Measurements from ENCODE around the gene PLK1.
"Not testable (repeated sequence)": the region's sequence is repeated elsewhere in the genome, so short reads cannot be mapped to it uniquely, and the experiment has no call there.

PLK1 gene

DNA sequence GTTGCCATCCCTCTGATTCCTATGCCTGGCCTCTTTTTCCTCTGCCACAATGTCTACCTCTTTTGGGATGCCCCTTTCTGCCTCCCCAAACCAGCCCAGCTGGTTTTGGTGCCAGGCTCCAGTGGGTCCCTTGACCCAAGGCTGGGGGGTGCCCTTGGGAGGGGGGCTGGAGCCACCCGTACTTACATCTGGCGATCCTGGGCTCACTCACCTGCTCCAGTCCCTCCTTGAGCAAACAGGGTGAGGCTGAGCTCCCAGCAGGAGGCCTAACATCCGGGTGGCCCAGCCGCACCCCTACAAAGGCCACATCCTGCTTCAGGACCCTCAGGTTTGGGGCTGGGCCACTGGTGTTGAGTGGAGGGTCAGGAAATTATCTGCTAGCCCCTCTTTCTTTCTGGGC is 33.1 kb downstream of the PLK1 start:
- DNase-seq = no peak

DNA sequence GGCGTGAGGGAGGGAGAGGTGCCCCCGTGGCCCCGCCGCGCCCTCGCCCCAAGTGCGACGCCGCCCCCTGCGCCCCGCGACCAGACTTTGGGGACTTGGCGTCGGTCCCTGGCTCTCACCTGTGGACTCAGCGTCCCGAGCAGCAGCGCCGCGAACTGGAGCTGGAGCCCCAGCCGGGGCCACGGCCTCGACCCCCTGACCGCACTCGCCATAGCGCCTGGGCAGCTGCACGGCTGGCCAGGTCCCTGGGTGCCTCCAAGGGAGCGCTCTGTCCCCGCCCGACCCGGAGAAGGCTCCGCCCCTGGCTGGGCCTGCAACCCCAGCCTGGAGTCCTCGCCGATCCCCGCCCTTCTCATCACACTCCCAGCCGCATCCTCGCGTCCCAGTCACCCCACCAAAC is 34.3 kb downstream of the PLK1 start, which contains the start of gene ERN2:
TSS of gene ERN2 (minus strand) at position 247 of the 400 bp plus-strand sequence. CDS start at position 212, 35 bp downstream.
- no peak for DNase-seq

DNA sequence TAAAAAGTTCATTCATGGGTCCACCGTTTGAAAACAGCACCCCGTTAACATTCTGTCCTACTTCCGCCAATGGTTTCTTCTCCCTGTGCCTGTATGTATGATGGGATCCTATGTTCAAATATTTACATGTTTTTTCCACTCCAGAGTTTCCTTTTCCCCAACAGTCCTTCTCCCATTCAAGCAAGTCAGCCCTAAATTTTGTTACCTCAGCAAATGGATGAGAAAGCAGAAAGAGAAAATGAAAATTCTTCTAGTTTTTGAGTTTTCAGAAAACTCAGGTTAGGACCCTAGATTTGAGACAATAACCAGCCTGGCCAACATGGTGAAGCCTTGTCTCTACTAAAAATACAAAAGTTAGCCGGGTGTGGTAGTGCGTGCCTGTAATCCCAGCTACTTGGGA is 37.8 kb downstream of the PLK1 start:
- no peak for DNase-seq

GRCh38 chr16:23722613-23723240 is 44.0 kb downstream of the PLK1 start:
- DNase-seq = not testable (repeated sequence)

- DNase-seq = no peak
Measured at GRCh38 chr16:23724096-23724784, 45.6 kb downstream of the PLK1 start.

- no peak for DNase-seq
Measured at GRCh38 chr16:23724785-23725131, 46.1 kb downstream of the PLK1 start.

DNA sequence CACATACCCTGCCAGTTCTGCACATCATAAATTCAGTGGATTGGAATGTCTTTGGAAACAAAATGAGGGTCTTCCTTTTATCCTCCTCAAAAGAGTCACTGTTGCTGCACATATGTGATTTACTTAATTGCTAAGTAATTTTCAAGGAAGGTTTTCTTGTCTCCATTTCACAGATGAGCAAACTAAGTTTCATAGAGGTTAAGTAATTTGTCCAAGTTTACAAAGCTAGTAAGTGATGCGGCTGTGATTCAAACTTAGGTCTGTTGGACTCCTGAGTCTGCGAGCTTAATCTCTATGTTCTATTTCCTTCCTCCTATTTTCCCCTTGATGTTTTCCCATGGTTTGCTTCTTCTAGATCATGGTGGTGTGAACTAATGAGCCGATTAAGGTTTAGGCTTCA is 48.0 kb downstream of the PLK1 start:
- no peak for DNase-seq

DNA sequence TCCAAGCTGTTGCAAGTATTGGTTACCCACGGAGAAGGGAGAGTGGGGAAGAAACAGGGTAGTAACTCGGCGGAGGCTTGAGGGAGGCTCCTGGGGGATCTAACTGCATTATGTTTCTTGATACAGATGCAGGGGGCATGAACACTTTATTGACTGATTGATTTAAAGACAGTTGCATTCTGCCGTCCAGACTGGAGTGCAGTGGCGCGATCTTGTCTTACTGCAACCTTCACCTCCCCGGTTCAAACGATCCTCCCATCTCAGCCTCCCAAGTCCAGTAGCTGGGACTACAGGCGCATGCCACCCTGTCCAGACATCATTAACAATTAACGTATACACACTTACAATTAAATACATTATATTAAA is 49.4 kb downstream of the PLK1 start:
- no peak for DNase-seq

GRCh38 chr16:23729503-23730424 is 51.1 kb downstream of the PLK1 start:
- DNase-seq = peak; percentile 56

- no peak for DNase-seq
Measured at GRCh38 chr16:23734176-23734893, 55.6 kb downstream of the PLK1 start.

GRCh38 chr16:23737423-23738028 is 58.8 kb downstream of the PLK1 start:
- not testable (repeated sequence) for DNase-seq

- DNase-seq = no peak
Measured at GRCh38 chr16:23739516-23739915, 60.8 kb downstream of the PLK1 start.

All from NCI-H82 (cell line).